ENCODE results near the gene TRIM49B.
"Not testable (repeated sequence)": the region's sequence is repeated elsewhere in the genome, so short reads cannot be mapped to it uniquely, and the experiment has no call there.

The TRIM49B gene

GRCh38 chr11:49028523-49028922 is at the start of gene TRIM49B:
TSS of gene TRIM49B (plus strand) at chr11:49028823. CDS start at chr11:49031600, 2,777 bp downstream.
- DNase-seq (ENCODE audit: low read depth in 2 of 2): not testable (repeated sequence)

- DNase-seq (ENCODE audit: low read depth in 2 of 2): not testable (repeated sequence)
Measured at GRCh38 chr11:48983785-48984184, 44.8 kb upstream of the TRIM49B start, which contains the start of gene TRIM51G. TSS of gene TRIM51G (minus strand) at chr11:48983885. CDS start at chr11:48981695, 2,190 bp downstream.

GRCh38 chr11:49048229-49048628 is 19.6 kb downstream of the TRIM49B start:
- DNase-seq (ENCODE audit: low read depth in 2 of 2): not testable (repeated sequence)

- not testable (repeated sequence) for DNase-seq (ENCODE audit: low read depth in 2 of 2)
Measured at GRCh38 chr11:49049821-49050220, 21.2 kb downstream of the TRIM49B start.

GRCh38 chr11:49059012-49059411 is 30.4 kb downstream of the TRIM49B start, which contains the start of gene TRIM64C:
TSS of gene TRIM64C (minus strand) at chr11:49059112. CDS start at chr11:49059112, 0 bp downstream.
- DNase-seq (ENCODE audit: low read depth in 2 of 2): not testable (repeated sequence)

GRCh38 chr11:49069897-49070296 is 41.3 kb downstream of the TRIM49B start:
- not testable (repeated sequence) for DNase-seq (ENCODE audit: low read depth in 2 of 2)

All from stimulated activated CD4-positive, alpha-beta T cell treated with anti-CD3 and anti-CD28 coated beads, Interleukin-12 subunit alpha, Interleukin-12 subunit beta, amount 100 ng/mL, for 24 hours (primary cell).